ENCODE results near the gene TMEM167B.

DNA sequence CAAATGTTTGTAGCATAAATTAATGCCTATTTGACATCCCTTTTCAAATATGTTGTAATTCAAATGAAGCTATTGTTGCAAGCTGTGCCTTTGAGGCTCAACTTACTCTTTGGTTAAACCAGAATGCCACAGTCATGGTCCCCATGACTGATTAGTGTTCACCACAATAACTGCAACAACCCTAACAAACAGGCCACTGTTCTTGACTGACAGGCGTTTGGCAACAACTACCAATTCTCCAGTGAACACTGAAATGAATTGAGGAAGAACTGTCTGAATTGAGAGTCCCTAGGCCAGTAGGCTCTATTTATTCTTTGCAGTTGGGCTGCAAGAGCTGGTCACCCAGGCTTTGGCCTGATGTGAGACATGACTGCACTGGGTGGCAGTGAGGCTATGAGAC is 6.6 kb upstream of the TMEM167B start:
- TF ChIP-seq CREM (CRISPR knock-in tag; IDR thresholded peaks at IDR 0.05) (no peak), CTCF (IDR thresholded peaks at IDR 0.05) (no peak), IRF2 (CRISPR knock-in tag; IDR thresholded peaks at IDR 0.05; ENCODE audit: borderline replicate concordance, low read depth) (no peak), ZNF232 (CRISPR knock-in tag; IDR thresholded peaks at IDR 0.05) (no peak), KAT7 (CRISPR knock-in tag; IDR thresholded peaks at IDR 0.05; ENCODE audit: borderline replicate concordance) (no peak), AFF4 (CRISPR knock-in tag; IDR thresholded peaks at IDR 0.05; ENCODE audit: borderline replicate concordance) (no peak), NFYB (CRISPR knock-in tag; conservative IDR thresholded peaks at IDR 0.05; ENCODE audit: low read depth) (no peak)
- TF ChIP-seq, protein P1, sequence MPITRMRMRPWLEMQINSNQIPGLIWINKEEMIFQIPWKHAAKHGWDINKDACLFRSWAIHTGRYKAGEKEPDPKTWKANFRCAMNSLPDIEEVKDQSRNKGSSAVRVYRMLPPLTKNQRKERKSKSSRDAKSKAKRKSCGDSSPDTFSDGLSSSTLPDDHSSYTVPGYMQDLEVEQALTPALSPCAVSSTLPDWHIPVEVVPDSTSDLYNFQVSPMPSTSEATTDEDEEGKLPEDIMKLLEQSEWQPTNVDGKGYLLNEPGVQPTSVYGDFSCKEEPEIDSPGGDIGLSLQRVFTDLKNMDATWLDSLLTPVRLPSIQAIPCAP (CRISPR knock-in tag; IDR thresholded peaks at IDR 0.05), result no peak
- TF ChIP-seq, protein P2, sequence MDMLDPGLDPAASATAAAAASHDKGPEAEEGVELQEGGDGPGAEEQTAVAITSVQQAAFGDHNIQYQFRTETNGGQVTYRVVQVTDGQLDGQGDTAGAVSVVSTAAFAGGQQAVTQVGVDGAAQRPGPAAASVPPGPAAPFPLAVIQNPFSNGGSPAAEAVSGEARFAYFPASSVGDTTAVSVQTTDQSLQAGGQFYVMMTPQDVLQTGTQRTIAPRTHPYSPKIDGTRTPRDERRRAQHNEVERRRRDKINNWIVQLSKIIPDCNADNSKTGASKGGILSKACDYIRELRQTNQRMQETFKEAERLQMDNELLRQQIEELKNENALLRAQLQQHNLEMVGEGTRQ (CRISPR knock-in tag; IDR thresholded peaks at IDR 0.05), result no peak
- TF ChIP-seq, protein P3, sequence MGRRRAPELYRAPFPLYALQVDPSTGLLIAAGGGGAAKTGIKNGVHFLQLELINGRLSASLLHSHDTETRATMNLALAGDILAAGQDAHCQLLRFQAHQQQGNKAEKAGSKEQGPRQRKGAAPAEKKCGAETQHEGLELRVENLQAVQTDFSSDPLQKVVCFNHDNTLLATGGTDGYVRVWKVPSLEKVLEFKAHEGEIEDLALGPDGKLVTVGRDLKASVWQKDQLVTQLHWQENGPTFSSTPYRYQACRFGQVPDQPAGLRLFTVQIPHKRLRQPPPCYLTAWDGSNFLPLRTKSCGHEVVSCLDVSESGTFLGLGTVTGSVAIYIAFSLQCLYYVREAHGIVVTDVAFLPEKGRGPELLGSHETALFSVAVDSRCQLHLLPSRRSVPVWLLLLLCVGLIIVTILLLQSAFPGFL (CRISPR knock-in tag; IDR thresholded peaks at IDR 0.05; ENCODE audit: borderline replicate concordance), result no peak
